HepG2 (cell line): ENCODE data around the gene PEX10. TPM values are rescaled to one million over a fixed set of nuclear protein-coding genes. Genes with fewer than 3 reads are reported as not detected.
A peak's percentile ranks its signal among the peaks of the same experiment; 100 is the strongest.

Experiments
- ARID2 ChIP-seq: sonication (generic); formaldehyde crosslinking; IDR thresholded peaks from 2 replicates; pipeline ENCODE4 v1.8.1; 2022; ENCODE audit warnings: mild to moderate bottlenecking, missing genetic modification reagents, borderline replicate concordance
- ATRX ChIP-seq: sonication (generic); formaldehyde crosslinking; IDR thresholded peaks from 2 replicates; pipeline ENCODE4 v1.4.0; 2020; ENCODE audit warnings: missing genetic modification reagents, borderline replicate concordance
- CCAR2 ChIP-seq: fragments of 200-400 bp; formaldehyde crosslinking; optimal IDR thresholded peaks from 2 replicates; pipeline ENCODE3; 2018; ENCODE audit warnings: low read depth, mild to moderate bottlenecking, low read length, moderate library complexity
- FOSL1 ChIP-seq: sonication (generic); formaldehyde crosslinking; IDR thresholded peaks from 2 replicates; pipeline ENCODE4 v1.9.0; 2021; ENCODE audit warnings: missing genetic modification reagents, borderline replicate concordance
- KMT2A ChIP-seq: sonication (generic); formaldehyde crosslinking; IDR thresholded peaks from 2 replicates; pipeline ENCODE4 v1.4.0; 2020; ENCODE audit warnings: missing genetic modification reagents
- MED8 ChIP-seq: sonication (generic); formaldehyde crosslinking; IDR thresholded peaks from 2 replicates; pipeline ENCODE4 v1.8.1; 2023; ENCODE audit warnings: mild to moderate bottlenecking, missing genetic modification reagents; ENCODE audit not compliant: insufficient replicate concordance
- MTA3 ChIP-seq: sonication (generic); formaldehyde crosslinking; IDR thresholded peaks from 2 replicates; pipeline ENCODE4 v1.4.0; 2020; ENCODE audit warnings: missing genetic modification reagents
- PCBP1 ChIP-seq: fragments of 200-400 bp; formaldehyde crosslinking; IDR thresholded peaks from 2 replicates; pipeline ENCODE4 v1.6.1; 2017; ENCODE audit warnings: mild to moderate bottlenecking, low read depth, low read length, borderline replicate concordance
- SRSF1 ChIP-seq: fragments of 200-400 bp; formaldehyde crosslinking; optimal IDR thresholded peaks from 2 replicates; pipeline ENCODE3; 2017; ENCODE audit warnings: mild to moderate bottlenecking, low read depth, low read length, moderate library complexity
- TGIF2 ChIP-seq: IDR thresholded peaks from 2 replicates; pipeline ENCODE4 v1.6.1; 2016; ENCODE audit warnings: control low read depth, missing compliant biosample characterization
- ZHX2 ChIP-seq, 2 experiments: sonication (generic) in 1 of 2; formaldehyde crosslinking in 1 of 2; IDR thresholded peaks; 2 replicates each; pipeline versions ENCODE4 v1.6.1 to v1.9.0; 2014 to 2022; ENCODE audit warnings: antibody characterized with exemption in 1 of 2, borderline replicate concordance in 1 of 2, inconsistent platforms in 1 of 2, low read depth in 1 of 2, missing genetic modification reagents in 1 of 2
- ZNF432 ChIP-seq: sonication (generic); formaldehyde crosslinking; IDR thresholded peaks from 2 replicates; pipeline ENCODE4 v1.5.0; 2020; ENCODE audit warnings: missing genetic modification reagents, mild to moderate bottlenecking, borderline replicate concordance
- ZNF556 ChIP-seq: sonication (generic); formaldehyde crosslinking; IDR thresholded peaks from 2 replicates; pipeline ENCODE4 v1.4.0; 2020; ENCODE audit warnings: mild to moderate bottlenecking, missing genetic modification reagents, borderline replicate concordance
- ZNF761 ChIP-seq: sonication (generic); formaldehyde crosslinking; conservative IDR thresholded peaks from 2 replicates; pipeline ENCODE4 v1.4.0; 2020; ENCODE audit warnings: mild to moderate bottlenecking, missing genetic modification reagents
- ZSCAN30 ChIP-seq: sonication (generic); formaldehyde crosslinking; IDR thresholded peaks from 2 replicates; pipeline ENCODE4 v1.5.0; 2020; ENCODE audit warnings: mild to moderate bottlenecking, missing genetic modification reagents
- polyA plus RNA-seq, 8 experiments: library from polyadenylated mRNA; depleted of rRNA in 3 of 8; stranded (reverse) in 7 of 8; unstranded in 1 of 8; fragments of >200 nt; fragmentation: Illumina TruSeq in 4 of 8; extraction: Trizol in 4 of 8; gene quantifications; 2 replicates each; pipeline versions ENCODE4 v1.2.1 to v1.2.3, GENCODE V29; 2011 to 2016; ENCODE audit warnings: low read depth in 4 of 8, missing spikeins in 1 of 8, mixed read lengths in 1 of 8; ENCODE audit not compliant: insufficient read depth in 1 of 8
- total RNA-seq, 5 experiments: library from RNA; depleted of rRNA; stranded (reverse); fragments of >200 nt; fragmentation: Illumina TruSeq; extraction: Trizol; gene quantifications; 2 replicates each; pipeline ENCODE4 v1.2.3, GENCODE V29; 2016; ENCODE audit warnings: low read depth in 1 of 5
- TF ChIP-seq, protein P1 (sequence below): sonication (generic); formaldehyde crosslinking; IDR thresholded peaks from 2 replicates; pipeline ENCODE4 v1.8.0; 2022; ENCODE audit warnings: mild to moderate bottlenecking, missing genetic modification reagents, moderate library complexity
- TF ChIP-seq, protein P2 (sequence below): sonication (generic); formaldehyde crosslinking; IDR thresholded peaks from 2 replicates; pipeline ENCODE4 v1.4.0; 2020; ENCODE audit warnings: missing genetic modification reagents, borderline replicate concordance

Gene PEX10
- total and polyA plus RNA-seq, 2 of the 13 experiments (the other 11 are each of a cell fraction or from before 2014, with no cell fraction given) = 16.1 to 39.6 TPM

GRCh38 chr1:2412773-2413494, 570 bp upstream of the PEX10 start (continued):
- TF ChIP-seq, protein P1, sequence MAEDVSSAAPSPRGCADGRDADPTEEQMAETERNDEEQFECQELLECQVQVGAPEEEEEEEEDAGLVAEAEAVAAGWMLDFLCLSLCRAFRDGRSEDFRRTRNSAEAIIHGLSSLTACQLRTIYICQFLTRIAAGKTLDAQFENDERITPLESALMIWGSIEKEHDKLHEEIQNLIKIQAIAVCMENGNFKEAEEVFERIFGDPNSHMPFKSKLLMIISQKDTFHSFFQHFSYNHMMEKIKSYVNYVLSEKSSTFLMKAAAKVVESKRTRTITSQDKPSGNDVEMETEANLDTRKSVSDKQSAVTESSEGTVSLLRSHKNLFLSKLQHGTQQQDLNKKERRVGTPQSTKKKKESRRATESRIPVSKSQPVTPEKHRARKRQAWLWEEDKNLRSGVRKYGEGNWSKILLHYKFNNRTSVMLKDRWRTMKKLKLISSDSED = no peak
- TF ChIP-seq MTA3 (CRISPR knock-in tag) (no peak), ZNF432 (no peak), ATRX (CRISPR knock-in tag) (no peak), KMT2A (no peak), TGIF2 (CRISPR knock-in tag) (no peak), PCBP1 (0 out of 2 replicates have a peak, but pooled peaks have one; percentile 50), ZNF761 (CRISPR knock-in tag) (peak; percentile 38; the same call in 1 of the 2 replicates), ZHX2 (IDR thresholded peaks at IDR 0.05; ENCODE audit: low read depth) (no peak), ZHX2 (CRISPR knock-in tag; IDR thresholded peaks at IDR 0.05; ENCODE audit: borderline replicate concordance) (0 out of 2 replicates have a peak, but pooled peaks have one; percentile 33), ZNF556 (CRISPR knock-in tag) (no peak; the same call in 1 of the 2 replicates), MED8 (no peak), CCAR2 (no peak), SRSF1 (peak; percentile 77), ZSCAN30 (no peak), FOSL1 (CRISPR knock-in tag) (no peak), ARID2 (CRISPR knock-in tag) (no peak)
- TF ChIP-seq, protein P2, sequence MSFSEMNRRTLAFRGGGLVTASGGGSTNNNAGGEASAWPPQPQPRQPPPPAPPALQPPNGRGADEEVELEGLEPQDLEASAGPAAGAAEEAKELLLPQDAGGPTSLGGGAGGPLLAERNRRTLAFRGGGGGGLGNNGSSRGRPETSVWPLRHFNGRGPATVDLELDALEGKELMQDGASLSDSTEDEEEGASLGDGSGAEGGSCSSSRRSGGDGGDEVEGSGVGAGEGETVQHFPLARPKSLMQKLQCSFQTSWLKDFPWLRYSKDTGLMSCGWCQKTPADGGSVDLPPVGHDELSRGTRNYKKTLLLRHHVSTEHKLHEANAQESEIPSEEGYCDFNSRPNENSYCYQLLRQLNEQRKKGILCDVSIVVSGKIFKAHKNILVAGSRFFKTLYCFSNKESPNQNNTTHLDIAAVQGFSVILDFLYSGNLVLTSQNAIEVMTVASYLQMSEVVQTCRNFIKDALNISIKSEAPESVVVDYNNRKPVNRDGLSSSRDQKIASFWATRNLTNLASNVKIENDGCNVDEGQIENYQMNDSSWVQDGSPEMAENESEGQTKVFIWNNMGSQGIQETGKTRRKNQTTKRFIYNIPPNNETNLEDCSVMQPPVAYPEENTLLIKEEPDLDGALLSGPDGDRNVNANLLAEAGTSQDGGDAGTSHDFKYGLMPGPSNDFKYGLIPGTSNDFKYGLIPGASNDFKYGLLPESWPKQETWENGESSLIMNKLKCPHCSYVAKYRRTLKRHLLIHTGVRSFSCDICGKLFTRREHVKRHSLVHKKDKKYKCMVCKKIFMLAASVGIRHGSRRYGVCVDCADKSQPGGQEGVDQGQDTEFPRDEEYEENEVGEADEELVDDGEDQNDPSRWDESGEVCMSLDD (CRISPR knock-in tag) = 0 out of 2 replicates have a peak, but pooled peaks have one; percentile 59
